SU-DHL-6 (cell line): Measurements from ENCODE around the gene PWP2.

ENCODE experiments used
- EZH2phosphoT487 ChIP-seq: fragments of 200-600 bp; sonication (generic), shearing (Covaris generic); conservative IDR thresholded peaks from 2 replicates; pipeline ENCODE4 v1.6.1; 2018; ENCODE audit warnings: mild to moderate bottlenecking, antibody characterized with exemption, low read length, moderate library complexity, mixed read lengths
- TF ChIP-seq, protein P1 (sequence below): fragments of 200-600 bp; sonication (generic); IDR thresholded peaks from one replicate; pipeline ENCODE4 v1.5.1; 2017; ENCODE audit warnings: antibody characterized with exemption, mild to moderate bottlenecking, low read length, moderate library complexity; ENCODE audit not compliant: insufficient read depth, poor library complexity, severe bottlenecking

DNA sequence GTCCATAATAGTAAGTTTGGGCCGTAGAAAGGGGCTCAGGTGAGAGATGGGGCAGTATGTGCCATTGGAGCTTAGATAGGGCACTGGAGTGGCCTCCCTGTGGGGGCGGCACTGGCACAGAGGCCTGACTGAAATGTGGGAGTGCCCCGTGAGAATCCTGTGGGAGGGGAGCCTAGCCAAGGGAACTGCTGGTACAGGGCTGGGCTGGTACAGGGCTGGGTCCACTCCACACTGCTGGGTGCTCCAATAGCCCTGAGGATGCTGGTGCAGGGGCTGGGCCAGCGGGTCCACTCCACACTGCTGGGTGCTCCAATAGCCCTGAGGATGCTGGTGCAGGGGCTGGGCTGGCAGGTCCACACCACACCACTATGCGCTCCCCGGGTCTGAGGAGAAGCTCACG, 44.8 kb upstream of the PWP2 start:
- TF ChIP-seq, protein P1, sequence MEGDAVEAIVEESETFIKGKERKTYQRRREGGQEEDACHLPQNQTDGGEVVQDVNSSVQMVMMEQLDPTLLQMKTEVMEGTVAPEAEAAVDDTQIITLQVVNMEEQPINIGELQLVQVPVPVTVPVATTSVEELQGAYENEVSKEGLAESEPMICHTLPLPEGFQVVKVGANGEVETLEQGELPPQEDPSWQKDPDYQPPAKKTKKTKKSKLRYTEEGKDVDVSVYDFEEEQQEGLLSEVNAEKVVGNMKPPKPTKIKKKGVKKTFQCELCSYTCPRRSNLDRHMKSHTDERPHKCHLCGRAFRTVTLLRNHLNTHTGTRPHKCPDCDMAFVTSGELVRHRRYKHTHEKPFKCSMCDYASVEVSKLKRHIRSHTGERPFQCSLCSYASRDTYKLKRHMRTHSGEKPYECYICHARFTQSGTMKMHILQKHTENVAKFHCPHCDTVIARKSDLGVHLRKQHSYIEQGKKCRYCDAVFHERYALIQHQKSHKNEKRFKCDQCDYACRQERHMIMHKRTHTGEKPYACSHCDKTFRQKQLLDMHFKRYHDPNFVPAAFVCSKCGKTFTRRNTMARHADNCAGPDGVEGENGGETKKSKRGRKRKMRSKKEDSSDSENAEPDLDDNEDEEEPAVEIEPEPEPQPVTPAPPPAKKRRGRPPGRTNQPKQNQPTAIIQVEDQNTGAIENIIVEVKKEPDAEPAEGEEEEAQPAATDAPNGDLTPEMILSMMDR = no peak
- TF ChIP-seq EZH2phosphoT487 = no peak
